ENCODE results near the gene ZNF264.
"Not testable (repeated sequence)": the region's sequence is repeated elsewhere in the genome, so short reads cannot be mapped to it uniquely, and the experiment has no call there.

The ZNF264 gene

GRCh38 chr19:57248646-57249045 is 57.3 kb downstream of the ZNF264 start:
- no peak for DNase-seq

- DNase-seq = no peak
These were observed 58.0 kb downstream of the ZNF264 start for GRCh38 chr19:57249329-57249728.

- not testable (repeated sequence) for DNase-seq
These were observed 62.5 kb downstream of the ZNF264 start for GRCh38 chr19:57253767-57254166.

GRCh38 chr19:57262044-57262443 is 70.7 kb downstream of the ZNF264 start:
- DNase-seq = no peak

GRCh38 chr19:57263244-57263741 is 72.0 kb downstream of the ZNF264 start:
- DNase-seq = no peak

GRCh38 chr19:57267291-57267690 is 76.0 kb downstream of the ZNF264 start:
- DNase-seq = no peak

GRCh38 chr19:57269515-57270250 is 78.4 kb downstream of the ZNF264 start:
- no peak for DNase-seq

GRCh38 chr19:57271280-57271679 is 80.0 kb downstream of the ZNF264 start:
- no peak for DNase-seq
